ENCODE measurements around the gene HBB. TPM values are rescaled to one million over a fixed set of nuclear protein-coding genes. Genes with fewer than 3 reads are reported as not detected.

Gene HBB
- 10 to 100 TPM in 3 of 6 donors, 1 to 10 TPM in 3; 2.2 to 89.0 (median 7.4) TPM for total RNA-seq
- 1 to 10 TPM; 3.9 to 4.9 TPM for polyA plus RNA-seq

DNA sequence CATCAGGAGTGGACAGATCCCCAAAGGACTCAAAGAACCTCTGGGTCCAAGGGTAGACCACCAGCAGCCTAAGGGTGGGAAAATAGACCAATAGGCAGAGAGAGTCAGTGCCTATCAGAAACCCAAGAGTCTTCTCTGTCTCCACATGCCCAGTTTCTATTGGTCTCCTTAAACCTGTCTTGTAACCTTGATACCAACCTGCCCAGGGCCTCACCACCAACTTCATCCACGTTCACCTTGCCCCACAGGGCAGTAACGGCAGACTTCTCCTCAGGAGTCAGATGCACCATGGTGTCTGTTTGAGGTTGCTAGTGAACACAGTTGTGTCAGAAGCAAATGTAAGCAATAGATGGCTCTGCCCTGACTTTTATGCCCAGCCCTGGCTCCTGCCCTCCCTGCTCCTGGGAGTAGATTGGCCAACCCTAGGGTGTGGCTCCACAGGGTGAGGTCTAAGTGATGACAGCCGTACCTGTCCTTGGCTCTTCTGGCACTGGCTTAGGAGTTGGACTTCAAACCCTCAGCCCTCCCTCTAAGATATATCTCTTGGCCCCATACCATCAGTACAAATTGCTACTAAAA, at the start of gene HBB:
HBB (minus strand) TSS at position 340 of the 579 bp plus-strand sequence; CDS start at position 290, 50 bp downstream.
- TF ChIP-seq, protein P1, sequence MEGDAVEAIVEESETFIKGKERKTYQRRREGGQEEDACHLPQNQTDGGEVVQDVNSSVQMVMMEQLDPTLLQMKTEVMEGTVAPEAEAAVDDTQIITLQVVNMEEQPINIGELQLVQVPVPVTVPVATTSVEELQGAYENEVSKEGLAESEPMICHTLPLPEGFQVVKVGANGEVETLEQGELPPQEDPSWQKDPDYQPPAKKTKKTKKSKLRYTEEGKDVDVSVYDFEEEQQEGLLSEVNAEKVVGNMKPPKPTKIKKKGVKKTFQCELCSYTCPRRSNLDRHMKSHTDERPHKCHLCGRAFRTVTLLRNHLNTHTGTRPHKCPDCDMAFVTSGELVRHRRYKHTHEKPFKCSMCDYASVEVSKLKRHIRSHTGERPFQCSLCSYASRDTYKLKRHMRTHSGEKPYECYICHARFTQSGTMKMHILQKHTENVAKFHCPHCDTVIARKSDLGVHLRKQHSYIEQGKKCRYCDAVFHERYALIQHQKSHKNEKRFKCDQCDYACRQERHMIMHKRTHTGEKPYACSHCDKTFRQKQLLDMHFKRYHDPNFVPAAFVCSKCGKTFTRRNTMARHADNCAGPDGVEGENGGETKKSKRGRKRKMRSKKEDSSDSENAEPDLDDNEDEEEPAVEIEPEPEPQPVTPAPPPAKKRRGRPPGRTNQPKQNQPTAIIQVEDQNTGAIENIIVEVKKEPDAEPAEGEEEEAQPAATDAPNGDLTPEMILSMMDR (IDR thresholded peaks at IDR 0.05) = no peak
- Histone ChIP-seq H3K27ac (no peak within 1 kb of the TSS), H3K9me3 (no peaks in the 10 kb centered on the region), H3K36me3 (no peaks in the 10 kb centered on the region), H3K27me3 (no peaks in the 10 kb centered on the region), H3K4me1 (no peaks in the 10 kb centered on the region), H3K4me3 (no peak within 1 kb of the TSS)
- DNase-seq = peak in 1 of 6 donors; percentile 12
- FAIRE-seq = no peak
- no peak for ATAC-seq
- intact Hi-C loops (cut with DNase I) = no loop called here
- WGBS, 2 donors = 65 to 76% methylated on average over 3 of the region's 3 CpGs

DNA sequence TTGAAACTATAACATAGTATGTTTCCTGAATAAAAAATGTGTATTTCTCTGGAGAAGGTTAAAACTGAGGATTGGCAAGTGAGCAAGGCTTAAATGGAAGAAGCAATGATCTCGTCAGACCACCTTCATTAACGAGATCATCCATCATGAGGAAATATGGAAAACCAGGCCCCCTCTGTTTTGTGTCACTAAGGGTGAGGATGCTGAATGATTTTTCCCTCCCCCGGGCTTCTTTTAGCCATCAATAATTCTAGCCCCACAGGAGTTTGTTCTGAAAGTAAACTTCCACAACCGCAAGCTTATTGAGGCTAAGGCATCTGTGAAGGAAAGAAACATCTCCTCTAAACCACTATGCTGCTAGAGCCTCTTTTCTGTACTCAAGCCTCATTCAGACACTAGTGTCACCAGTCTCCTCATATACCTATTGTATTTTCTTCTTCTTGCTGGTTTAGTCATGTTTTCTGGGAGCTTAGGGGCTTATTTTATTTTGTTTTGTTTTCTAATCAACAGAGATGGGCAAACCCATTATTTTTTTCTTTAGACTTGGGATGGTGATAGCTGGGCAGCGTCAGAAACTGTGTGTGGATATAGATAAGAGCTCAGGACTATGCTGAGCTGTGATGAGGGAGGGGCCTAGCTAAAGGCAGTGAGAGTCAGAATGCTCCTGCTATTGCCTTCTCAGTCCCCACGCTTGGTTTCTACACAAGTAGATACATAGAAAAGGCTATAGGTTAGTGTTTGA, 48.7 kb upstream of the HBB start:
- FAIRE-seq (no peak), DNase-seq (no peak)
- TF ChIP-seq, protein P1 (IDR thresholded peaks at IDR 0.05) = no peak

DNA sequence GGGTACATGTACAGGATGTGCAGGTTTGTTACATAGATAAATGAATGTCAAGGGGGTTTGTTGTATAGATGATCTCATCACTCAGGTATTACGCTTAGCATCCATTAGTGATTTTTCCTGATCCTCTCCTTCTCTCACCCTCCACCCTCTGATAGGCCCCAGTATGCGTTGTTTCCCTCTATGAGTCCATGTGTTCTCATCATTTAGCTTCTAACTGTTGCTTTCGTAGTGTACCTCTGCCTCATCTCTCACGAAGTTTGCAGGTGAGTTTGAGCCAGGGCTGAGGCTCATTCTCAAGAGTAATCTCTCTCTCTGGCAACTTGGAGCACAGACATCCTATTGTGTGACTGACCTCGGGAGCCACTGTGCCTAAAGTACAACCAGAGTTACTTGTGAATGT, 47.5 kb upstream of the HBB start:
- no peak for DNase-seq
- Histone ChIP-seq H3K9me3 (no peaks in the 10 kb centered on the region), H3K36me3 (no peaks in the 10 kb centered on the region), H3K4me1 (no peaks in the 10 kb centered on the region), H3K4me3 (no peak overlapping the region), H3K27ac (no peak overlapping the region), H3K27me3 (no peaks in the 10 kb centered on the region)
- no peak for ATAC-seq
- TF ChIP-seq, protein P1 (IDR thresholded peaks at IDR 0.05) = no peak
- intact Hi-C loops (cut with DNase I) = no loop called here
- 53 to 55% methylated on average over 5 of the region's 5 CpGs for WGBS, 2 donors
- no peak for FAIRE-seq

More for the DNA sequence above, 48.7 kb upstream of the HBB start:
- intact Hi-C loops (cut with DNase I) = no loop called here
- Histone ChIP-seq H3K27ac (no peak overlapping the region), H3K27me3 (no peaks in the 10 kb centered on the region), H3K9me3 (no peaks in the 10 kb centered on the region), H3K4me1 (no peaks in the 10 kb centered on the region), H3K36me3 (no peaks in the 10 kb centered on the region), H3K4me3 (no peak overlapping the region)
- WGBS, 2 donors = 59 to 69% methylated on average over 6 of the region's 6 CpGs
- ATAC-seq = no peak

DNA sequence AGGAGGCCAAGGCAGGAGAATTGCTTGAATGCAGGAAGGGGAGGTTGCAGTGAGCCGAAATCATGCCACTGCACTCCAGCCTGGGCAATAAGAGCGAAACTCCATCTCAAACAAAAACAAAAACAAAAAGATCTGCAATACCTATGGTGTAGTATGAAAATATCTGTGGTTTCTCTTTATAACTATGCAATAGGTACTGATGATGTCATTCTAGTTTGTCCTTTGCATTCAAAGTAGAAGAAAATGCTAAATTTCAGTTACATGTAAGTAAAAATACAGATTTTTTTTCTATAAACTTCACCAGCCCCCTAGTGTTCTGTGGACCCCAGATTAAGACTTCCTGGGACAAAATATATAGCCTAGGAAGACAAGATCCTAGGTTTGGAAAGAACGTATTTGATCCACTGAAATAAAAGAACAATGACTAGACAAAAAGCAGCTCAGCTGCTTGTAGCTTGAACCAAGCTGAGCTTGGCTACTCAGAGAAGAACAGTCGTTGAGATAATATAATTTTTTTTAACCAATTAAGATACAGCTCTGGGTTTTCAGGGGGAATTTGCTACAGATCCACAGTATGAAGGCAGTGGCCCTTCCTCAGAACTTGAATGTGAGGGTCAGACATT, 45.6 kb upstream of the HBB start:
- ATAC-seq = no peak
- intact Hi-C loops (cut with DNase I) = no loop called here
- 62 to 70% methylated on average over 4 of the region's 4 CpGs for WGBS, 2 donors
- DNase-seq = no peak
- Histone ChIP-seq H3K9me3 (no peaks in the 10 kb centered on the region), H3K36me3 (no peaks in the 10 kb centered on the region), H3K27ac (no peak overlapping the region), H3K4me1 (no peaks in the 10 kb centered on the region), H3K27me3 (no peaks in the 10 kb centered on the region), H3K4me3 (no peak overlapping the region)
- FAIRE-seq = no peak
- TF ChIP-seq, protein P1 (IDR thresholded peaks at IDR 0.05) = no peak
